Natural killer cell (primary cell): Measurements from ENCODE around the gene ZNF277. TPM values are rescaled to one million over a fixed set of nuclear protein-coding genes. Genes with fewer than 3 reads are reported as not detected.

Source experiments
- ATAC-seq, 3 donors: fragments of 150-1000 bp in 2 of 3; fragments of 200-7000 bp in 1 of 3; cut with Tn5 transposase; 1 replicate in 1 of 3; 2 replicates in 2 of 3; pipeline ENCODE4 v1.10.0; 2021; ENCODE audit warnings: mild to moderate bottlenecking in 2 of 3, moderate library complexity in 2 of 3
- DNase-seq, 2 donors: peaks; one replicate each; pipeline versions ENCODE4 v3.0.0 to v3.0.0-alpha.2; 2013 to 2021; ENCODE audit warnings: mixed read lengths in 1 of 2
- H3K27ac ChIP-seq: one replicate; pipeline ENCODE4 v1.5.1; 2013; ENCODE audit warnings: mild to moderate bottlenecking, low read length
- H3K27me3 ChIP-seq: one replicate; pipeline ENCODE4 v1.6.1; 2013; ENCODE audit warnings: low read length; ENCODE audit not compliant: control insufficient read depth, insufficient read depth
- H3K36me3 ChIP-seq: one replicate; pipeline ENCODE4 v1.6.1; 2013; ENCODE audit warnings: low read length; ENCODE audit not compliant: control insufficient read depth, insufficient read depth
- H3K4me1 ChIP-seq: one replicate; pipeline ENCODE4 v1.6.1; 2013; ENCODE audit warnings: low read length; ENCODE audit not compliant: control insufficient read depth, insufficient read depth
- H3K4me3 ChIP-seq: one replicate; pipeline ENCODE4 v1.5.1; 2013; ENCODE audit warnings: low read length
- H3K9me3 ChIP-seq: one replicate; pipeline ENCODE4 v1.6.1; 2013; ENCODE audit warnings: low read length; ENCODE audit not compliant: control insufficient read depth, insufficient read depth
- H3K27ac Mint-ChIP-seq, 2 donors: one replicate each; pipeline ENCODE4 v1.8.0; 2022; ENCODE audit warnings: mild to moderate bottlenecking in 2 of 2, mixed read lengths in 2 of 2, moderate library complexity in 1 of 2
- H3K27me3 Mint-ChIP-seq, 2 donors: one replicate each; pipeline ENCODE4 v1.8.0; 2022; ENCODE audit warnings: low read depth in 2 of 2, mixed read lengths in 2 of 2
- H3K36me3 Mint-ChIP-seq: one replicate; pipeline ENCODE4 v1.8.0; 2022; ENCODE audit warnings: mixed read lengths
- H3K4me1 Mint-ChIP-seq, 2 donors: one replicate each; pipeline ENCODE4 v1.8.0; 2022; ENCODE audit warnings: mixed read lengths in 2 of 2
- H3K4me3 Mint-ChIP-seq: one replicate; pipeline ENCODE4 v1.8.0; 2022; ENCODE audit warnings: mild to moderate bottlenecking, moderate library complexity, mixed read lengths
- H3K9me3 Mint-ChIP-seq, 2 donors: one replicate each; pipeline ENCODE4 v1.8.0; 2022; ENCODE audit warnings: mixed read lengths in 2 of 2
- CTCF ChIP-seq: fragments of 200-600 bp; IDR thresholded peaks from one replicate; pipeline ENCODE4 v1.8.0; 2022; ENCODE audit warnings: antibody characterized with exemption
- WGBS: methylation state at CpG from one replicate; pipeline ENCODE4 v1.1.7; 2013; ENCODE audit warnings: missing lambda C conversion rate; ENCODE audit not compliant: insufficient coverage; 5-methylcytosine and 5-hydroxymethylcytosine counted together
- intact Hi-C: fragments of 100-400 bp; cut with micrococcal nuclease; formaldehyde crosslinking; loops from one replicate; pipeline ENCODE4 v1.14.2; 2022
- total RNA-seq, 4 donors: library from RNA; stranded (reverse); fragments of 120-200 nt in 1 of 4; gene quantifications; one replicate each; pipeline versions ENCODE4 v1.2.3 to v1.2.4, GENCODE V29; 2013 to 2022

ZNF277 gene
- total RNA-seq, 3 donors from 2014 or later (not counting 1 experiment from before 2014, with no cell fraction given), result 13.0 to 20.8 (median 16.7) TPM

DNA sequence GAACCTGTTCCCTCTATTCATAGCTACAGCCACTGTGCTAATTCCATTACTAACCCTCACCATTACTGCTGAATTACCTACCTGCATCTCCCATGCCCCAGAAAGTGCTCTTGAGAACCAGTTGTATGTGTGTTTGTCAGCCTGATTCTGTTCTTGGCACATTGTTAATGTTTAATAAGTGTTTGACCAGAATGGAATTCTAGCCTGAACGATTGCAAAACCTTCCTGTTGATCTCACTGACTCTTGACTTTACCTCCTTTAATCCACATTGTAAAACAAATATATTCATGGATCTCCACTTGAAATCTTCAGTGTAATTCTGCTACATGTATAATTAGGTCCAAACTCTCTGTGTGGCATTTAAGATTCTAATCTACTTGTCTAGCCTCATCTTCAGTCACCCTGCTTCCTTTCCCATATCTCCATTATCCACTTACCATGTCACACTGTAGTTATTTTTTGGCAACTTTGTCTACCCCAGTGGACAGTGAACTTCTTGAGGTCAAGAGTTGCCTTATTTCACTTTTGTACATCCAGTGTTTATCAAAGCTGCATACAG, 4.9 kb downstream of the ZNF277 start:
- no peak overlapping the region for H3K4me3 ChIP-seq
- H3K27me3 ChIP-seq, result no peaks in the 10 kb centered on the region
- no peaks in the 10 kb centered on the region for H3K36me3 ChIP-seq
- H3K27ac Mint-ChIP-seq, result no peak overlapping the region
- H3K9me3 Mint-ChIP-seq, result no peaks in the 10 kb centered on the region
- 100% methylated on average over 1 of the region's 1 CpG for WGBS
- H3K9me3 ChIP-seq, result no peaks in the 10 kb centered on the region
- peaks cover 31 to 38% of the 10 kb centered on the region in 2 donors for H3K4me1 Mint-ChIP-seq
- intact Hi-C loops, result no loop called here
- ATAC-seq (no peak), DNase-seq (no peak)
- H3K4me3 Mint-ChIP-seq, result no peak overlapping the region
- no peaks in the 10 kb centered on the region for H3K36me3 Mint-ChIP-seq
- H3K27ac ChIP-seq, result no peak overlapping the region
- H3K27me3 Mint-ChIP-seq, result no peaks in the 10 kb centered on the region
- TF ChIP-seq CTCF, result no peak
- peaks cover 5% of the 10 kb centered on the region for H3K4me1 ChIP-seq

DNA sequence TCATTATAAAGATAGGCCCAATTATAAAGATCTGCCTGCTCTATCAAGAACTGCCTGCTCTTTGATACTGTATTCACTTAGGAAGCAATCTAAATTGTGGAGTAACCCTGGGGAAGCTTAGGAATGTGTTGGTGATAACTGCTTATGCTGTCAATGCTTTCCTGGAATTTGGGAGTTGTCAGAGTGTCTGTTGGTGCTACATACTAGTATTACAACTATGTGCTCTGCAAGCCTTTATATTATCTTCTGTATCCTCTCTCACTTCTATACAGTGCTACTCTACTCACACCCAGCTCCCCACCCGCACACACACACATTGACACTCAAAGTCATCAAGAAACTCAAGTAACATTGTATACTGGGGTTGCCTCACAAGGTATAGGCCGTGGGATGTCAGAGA, 6.1 kb downstream of the ZNF277 start:
- Mint-ChIP-seq H3K9me3 (no peaks in the 10 kb centered on the region), H3K4me3 (no peak overlapping the region), H3K36me3 (no peaks in the 10 kb centered on the region), H3K27ac (no peak overlapping the region), H3K27me3 (no peaks in the 10 kb centered on the region), H3K4me1 (peaks cover 28 to 35% of the 10 kb centered on the region in 2 donors)
- intact Hi-C loops, result no loop called here
- H3K27ac ChIP-seq, result no peak overlapping the region
- TF ChIP-seq CTCF, result no peak
- ATAC-seq (no peak), DNase-seq (no peak)
- H3K4me1 ChIP-seq, result no peaks in the 10 kb centered on the region
- no peaks in the 10 kb centered on the region for H3K27me3 ChIP-seq
- H3K9me3 ChIP-seq, result no peaks in the 10 kb centered on the region
- H3K36me3 ChIP-seq, result no peaks in the 10 kb centered on the region
- WGBS, result 100% methylated on average over 1 of the region's 2 CpGs
- H3K4me3 ChIP-seq, result no peak overlapping the region

- ATAC-seq, result no peak
- H3K27me3 Mint-ChIP-seq, result no peaks in the 10 kb centered on the region
These were observed 7.2 kb downstream of the ZNF277 start for GRCh38 chr7:112213735-112214134.

More at GRCh38 chr7:112213735-112214134, 7.2 kb downstream of the ZNF277 start:
- no peak overlapping the region for H3K27ac Mint-ChIP-seq
- Histone ChIP-seq H3K36me3 (no peaks in the 10 kb centered on the region), H3K4me3 (no peak overlapping the region), H3K4me1 (no peaks in the 10 kb centered on the region), H3K27me3 (no peaks in the 10 kb centered on the region), H3K27ac (no peak overlapping the region), H3K9me3 (no peaks in the 10 kb centered on the region)
- H3K36me3 Mint-ChIP-seq, result no peaks in the 10 kb centered on the region
- no peak for TF ChIP-seq CTCF
- H3K9me3 Mint-ChIP-seq, result no peaks in the 10 kb centered on the region
- H3K4me3 Mint-ChIP-seq, result no peak overlapping the region
- DNase-seq, result no peak
- peaks cover 38 to 43% of the 10 kb centered on the region in 2 donors for H3K4me1 Mint-ChIP-seq
- WGBS, result 100% methylated on average over 1 of the region's 1 CpG
- intact Hi-C loops, result no loop called here
